HEK293T (cell line): ENCODE measurements around the gene YWHAH.

Experiments used
- BHLHE40 ChIP-seq: fragments of 450-650 bp; IDR thresholded peaks from 2 replicates; pipeline ENCODE4 v1.6.1; 2016; ENCODE audit warnings: mild to moderate bottlenecking, moderate library complexity, borderline replicate concordance
- SP1 ChIP-seq: fragments of 450-650 bp; IDR thresholded peaks from 2 replicates; pipeline ENCODE4 v1.6.1; 2017
- SUZ12 ChIP-seq: fragments of 450-650 bp; IDR thresholded peaks from 2 replicates; pipeline ENCODE4 v1.6.1; 2016; ENCODE audit warnings: mild to moderate bottlenecking

DNA sequence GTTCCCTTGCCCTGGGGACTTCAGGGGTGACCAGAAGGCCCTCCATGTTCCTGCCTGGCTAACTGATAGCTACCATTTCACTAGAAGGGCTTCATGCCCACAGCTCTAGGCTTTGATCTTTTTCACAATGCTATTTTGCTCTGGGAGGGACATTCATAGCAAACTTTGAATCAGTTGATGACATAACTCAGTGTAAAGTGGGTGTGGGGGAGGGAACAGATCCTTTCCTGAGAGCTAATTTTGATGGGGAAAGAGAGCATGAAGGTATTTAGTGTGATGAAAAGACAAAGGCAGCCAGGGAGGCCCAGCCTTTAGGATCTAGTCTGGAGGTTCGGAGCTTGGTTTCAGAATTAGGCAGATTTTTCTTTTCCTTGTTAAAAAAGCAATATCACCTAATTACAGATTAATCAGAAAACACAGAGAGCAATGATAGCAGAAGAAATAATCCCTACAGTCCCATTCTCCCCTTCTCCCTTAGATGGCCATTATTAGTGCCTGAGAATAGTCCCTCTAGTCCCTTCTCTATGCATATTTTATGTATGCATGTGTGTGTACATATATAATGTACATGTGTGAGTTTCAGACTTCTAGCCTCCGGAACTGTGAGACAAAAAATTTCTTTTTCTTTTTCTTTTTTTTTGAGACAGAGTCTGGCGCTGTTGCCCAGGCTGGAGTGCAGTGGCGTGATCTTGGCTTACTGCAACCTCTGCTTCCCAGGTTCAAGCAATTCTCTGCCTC lies 46.9 kb downstream of the YWHAH start:
- no peak for TF ChIP-seq SUZ12
- TF ChIP-seq BHLHE40: no peak
- TF ChIP-seq SP1: no peak
